Measurements from ENCODE around the gene RUFY2. TPM values are rescaled to one million over a fixed set of nuclear protein-coding genes. Genes with fewer than 3 reads are reported as not detected.

The RUFY2 gene, protein sequence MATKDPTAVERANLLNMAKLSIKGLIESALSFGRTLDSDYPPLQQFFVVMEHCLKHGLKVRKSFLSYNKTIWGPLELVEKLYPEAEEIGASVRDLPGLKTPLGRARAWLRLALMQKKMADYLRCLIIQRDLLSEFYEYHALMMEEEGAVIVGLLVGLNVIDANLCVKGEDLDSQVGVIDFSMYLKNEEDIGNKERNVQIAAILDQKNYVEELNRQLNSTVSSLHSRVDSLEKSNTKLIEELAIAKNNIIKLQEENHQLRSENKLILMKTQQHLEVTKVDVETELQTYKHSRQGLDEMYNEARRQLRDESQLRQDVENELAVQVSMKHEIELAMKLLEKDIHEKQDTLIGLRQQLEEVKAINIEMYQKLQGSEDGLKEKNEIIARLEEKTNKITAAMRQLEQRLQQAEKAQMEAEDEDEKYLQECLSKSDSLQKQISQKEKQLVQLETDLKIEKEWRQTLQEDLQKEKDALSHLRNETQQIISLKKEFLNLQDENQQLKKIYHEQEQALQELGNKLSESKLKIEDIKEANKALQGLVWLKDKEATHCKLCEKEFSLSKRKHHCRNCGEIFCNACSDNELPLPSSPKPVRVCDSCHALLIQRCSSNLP
- total RNA-seq = 26.1 TPM

- DNase-seq = peak; percentile 91
Observed at GRCh38 chr10:68406815-68407548, at the start of gene RUFY2. Gene RUFY2 (minus strand): TSS chr10:68407277. CDS start chr10:68407189, 88 bp downstream.

- peak; percentile 60 for DNase-seq
Observed at GRCh38 chr10:68449698-68450097, 42.6 kb upstream of the RUFY2 start.

- DNase-seq = no peak
Observed at GRCh38 chr10:68446179-68446578, 39.1 kb upstream of the RUFY2 start.

DNA sequence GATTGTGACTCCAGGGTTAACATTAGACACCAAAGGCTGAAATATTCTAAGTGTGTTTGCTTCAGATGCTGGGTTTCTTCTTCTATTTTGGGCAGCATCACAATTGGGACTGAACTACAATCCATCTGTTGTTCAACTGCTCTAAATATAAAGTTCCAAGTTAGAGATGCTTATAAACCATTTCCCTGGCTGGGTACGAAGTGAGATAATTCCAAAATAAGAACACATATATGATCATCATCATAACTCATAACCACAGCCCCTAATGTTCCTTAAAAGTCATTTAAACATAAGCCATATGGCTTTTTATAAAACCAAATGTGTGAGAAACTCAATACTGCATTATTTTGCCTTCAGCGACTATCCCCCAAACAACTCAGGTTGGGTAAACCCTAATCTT, 35.9 kb upstream of the RUFY2 start:
- no peak for DNase-seq

DNA sequence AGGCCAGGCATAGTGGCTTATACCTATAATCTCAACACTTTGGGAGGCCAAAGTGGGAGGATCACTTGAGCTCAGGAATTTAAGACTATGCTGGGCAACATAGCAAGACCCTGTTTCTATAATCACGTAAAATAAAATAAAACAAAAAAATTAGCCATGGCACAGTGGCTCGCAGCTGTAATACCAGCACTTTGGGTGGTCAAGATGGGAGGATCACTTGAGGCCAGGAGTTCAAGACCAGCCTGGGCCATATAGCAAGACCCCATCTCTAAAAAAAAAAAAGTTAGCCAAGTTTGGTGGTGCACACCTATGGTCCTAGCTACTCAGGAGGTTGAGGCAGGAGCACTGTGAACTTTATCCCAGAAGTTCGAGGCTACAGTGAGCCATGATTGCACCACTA, 33.8 kb upstream of the RUFY2 start:
- DNase-seq = no peak

GRCh38 chr10:68435803-68436202, 28.7 kb upstream of the RUFY2 start:
- no peak for DNase-seq

DNA sequence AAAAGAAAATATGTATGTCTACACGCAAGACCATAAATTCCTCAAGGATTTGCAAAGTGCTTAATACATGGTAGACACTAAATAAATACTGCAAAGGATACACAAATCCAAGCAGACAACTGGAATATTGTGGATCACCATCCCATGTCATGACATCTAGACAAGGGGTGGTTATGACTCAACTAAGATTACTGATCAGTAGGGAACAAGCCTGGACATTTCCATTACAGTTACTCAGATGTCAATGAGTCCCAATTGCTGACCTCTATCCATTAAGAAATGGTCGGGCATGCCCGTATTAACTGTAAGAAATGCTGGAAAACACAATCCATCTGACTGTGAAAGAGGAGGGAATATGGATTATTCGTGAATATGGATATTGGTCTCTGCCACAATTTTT, 27.6 kb upstream of the RUFY2 start:
- no peak for DNase-seq

- DNase-seq = no peak
Observed at GRCh38 chr10:68428396-68429104, 21.5 kb upstream of the RUFY2 start.

GRCh38 chr10:68424454-68425014, 17.5 kb upstream of the RUFY2 start:
- no peak for DNase-seq

DNA sequence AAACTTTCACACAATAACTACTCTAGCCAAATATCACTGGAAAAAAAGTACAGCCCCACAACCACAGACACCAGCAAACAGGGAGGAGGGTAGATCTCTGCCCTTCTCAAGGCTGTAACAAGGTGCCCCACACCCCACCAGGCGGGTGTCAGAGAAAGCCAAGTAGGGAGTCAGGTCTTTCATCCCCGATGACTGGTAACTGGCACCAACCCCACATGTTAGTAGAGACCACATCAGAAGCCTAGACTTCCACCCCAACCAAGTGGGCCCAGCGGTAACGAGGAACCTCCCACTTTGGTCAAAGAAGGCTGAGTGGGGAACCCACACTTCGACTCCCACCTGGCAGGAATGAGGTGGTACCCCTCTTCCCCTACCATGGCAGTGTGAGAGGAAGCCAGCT, 16.4 kb upstream of the RUFY2 start:
- no peak for DNase-seq

DNA sequence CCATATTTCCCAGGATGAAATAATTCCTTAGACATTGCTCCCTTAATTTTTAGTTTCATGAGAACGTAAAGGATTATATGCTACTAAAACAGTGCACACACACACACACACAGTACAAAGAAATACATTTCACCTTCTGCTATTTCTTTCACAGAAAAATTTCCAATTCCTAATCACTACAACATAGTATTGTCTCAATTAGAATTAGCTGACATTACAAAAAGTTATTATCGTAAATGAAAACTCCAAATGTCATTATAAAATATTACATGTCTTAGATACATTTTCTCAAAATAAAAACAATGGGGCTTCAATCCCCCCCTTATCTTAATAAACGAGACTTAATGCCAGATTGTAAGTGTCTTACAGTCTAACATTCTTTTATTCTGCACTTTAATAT, 12.3 kb upstream of the RUFY2 start:
- no peak for DNase-seq

DNA sequence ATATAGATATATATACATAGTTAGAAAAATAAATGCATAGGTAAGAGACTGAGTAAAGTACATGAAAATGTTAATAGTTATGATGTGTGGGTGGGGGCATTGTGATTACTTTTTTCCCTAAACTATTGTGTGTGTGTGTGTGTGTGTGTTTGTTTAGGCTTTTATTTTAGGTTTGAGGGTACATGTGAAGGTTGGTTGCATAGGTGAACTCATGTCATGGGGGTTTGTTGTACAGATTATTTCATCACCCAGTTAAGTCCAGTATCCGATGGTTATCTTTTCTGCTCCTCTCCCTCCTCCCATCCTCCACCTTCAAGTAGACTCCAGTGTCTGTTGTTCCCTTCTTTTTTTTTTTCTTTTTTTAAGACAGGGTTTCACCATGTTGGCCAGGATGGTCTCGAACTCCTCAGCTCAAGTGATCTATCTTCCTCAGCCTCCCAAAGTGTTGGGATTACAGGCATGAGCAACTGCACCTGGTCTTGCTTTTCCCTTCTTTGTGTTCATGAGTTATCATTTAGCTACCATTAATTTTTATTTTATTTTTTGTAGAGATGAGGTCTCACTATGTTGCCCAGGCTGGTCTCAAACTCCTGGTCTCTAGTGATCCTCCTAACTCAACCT, 1.9 kb upstream of the RUFY2 start:
- no peak for DNase-seq

GRCh38 chr10:68406111-68406814, 814 bp downstream of the RUFY2 start:
- DNase-seq = peak; percentile 85

GRCh38 chr10:68403701-68404100, 3.4 kb downstream of the RUFY2 start:
- peak; percentile 21 for DNase-seq

- no peak for DNase-seq
Observed at GRCh38 chr10:68402276-68402675, 4.8 kb downstream of the RUFY2 start.

DNA sequence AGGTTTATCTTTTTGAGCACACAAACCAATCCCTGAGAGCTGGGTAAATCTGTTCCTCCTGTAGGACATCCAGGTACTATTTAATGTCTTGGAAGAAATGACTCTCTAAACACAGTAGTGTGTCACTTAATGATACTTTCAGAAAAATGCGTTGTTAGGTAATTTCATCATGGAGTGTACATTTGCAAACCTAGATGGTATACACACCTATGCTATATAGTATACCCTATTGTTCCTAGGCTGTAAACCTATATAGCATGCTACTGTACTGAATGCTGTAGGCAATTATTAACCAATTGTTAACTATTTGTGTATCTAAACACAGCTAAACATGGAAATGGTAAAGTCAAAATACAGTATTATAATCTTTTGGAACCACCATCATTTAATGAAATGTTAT, 10.1 kb downstream of the RUFY2 start:
- DNase-seq = no peak

DNA sequence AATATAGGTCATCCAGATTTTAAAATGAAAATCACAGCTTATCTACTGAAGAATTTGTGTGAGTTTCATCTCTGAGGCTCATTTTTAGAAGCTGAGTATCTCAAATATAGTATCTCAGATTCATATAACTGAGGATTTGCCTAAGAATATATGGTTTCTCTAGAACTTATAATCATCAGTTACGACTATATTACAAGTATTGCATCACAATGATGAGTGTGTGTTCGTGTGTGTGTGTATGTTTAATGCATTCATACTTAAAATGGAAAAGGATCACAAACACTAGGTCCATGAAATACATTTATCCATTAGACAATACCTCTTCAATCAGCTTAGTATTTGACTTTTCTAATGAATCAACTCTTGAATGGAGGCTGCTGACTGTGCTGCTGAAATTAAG, 21.3 kb downstream of the RUFY2 start:
- no peak for DNase-seq

DNA sequence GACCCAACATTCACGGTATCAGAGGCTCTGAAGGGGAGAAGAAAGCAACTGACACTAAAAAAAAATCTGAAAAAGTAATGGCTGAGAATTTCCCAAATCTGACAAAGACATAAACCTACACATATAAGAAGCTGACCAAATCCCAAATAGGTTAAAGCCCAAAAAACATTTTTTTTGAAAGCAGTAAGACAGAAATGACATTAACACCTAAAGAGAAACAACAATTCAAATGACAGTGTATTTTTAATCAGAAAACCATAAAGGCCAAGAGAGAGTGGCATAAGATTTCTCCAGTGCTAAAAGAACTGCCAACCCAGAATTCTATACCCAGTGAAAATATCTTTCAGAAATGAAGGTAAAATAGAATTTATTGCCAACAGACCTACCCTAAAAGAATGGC, 35.5 kb downstream of the RUFY2 start:
- DNase-seq = no peak

DNA sequence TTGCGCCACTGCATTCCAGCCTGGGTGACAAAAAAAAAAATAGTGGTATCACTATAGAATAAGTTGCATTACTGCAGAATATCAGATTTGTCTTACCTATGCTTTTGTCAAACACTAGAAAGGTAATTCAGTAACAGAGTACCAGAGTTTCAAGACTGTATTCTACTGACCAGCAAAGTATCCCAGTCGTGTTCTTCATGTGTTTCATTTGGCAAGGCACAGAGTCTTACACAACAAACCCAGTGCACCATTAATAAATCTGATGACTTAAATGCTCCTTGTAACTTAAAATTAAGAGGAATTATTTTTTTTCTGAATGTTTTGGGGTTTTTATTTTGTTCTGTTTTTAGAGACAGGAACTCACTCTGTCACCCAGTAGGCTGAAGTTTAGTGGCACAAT, 40.0 kb downstream of the RUFY2 start:
- no peak for DNase-seq

DNA sequence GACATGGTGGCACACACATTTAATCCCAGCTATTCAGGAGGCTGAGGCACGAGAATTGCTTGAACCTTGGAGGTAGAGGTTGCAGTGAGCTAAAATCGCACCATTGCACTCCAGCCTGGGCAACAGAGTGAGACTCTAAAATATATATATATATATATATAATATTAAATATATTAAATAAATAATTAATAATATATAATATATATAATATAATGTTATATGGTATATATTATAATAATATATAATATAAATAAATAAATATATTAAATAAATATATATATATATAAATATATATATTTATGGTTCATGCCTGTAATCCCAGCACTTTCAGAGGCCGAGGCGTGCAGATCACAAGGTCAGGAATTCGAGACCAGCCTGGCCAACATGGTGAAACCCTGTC, 40.5 kb downstream of the RUFY2 start:
- no peak for DNase-seq

- no peak for DNase-seq
Observed at GRCh38 chr10:68365611-68366010, 41.5 kb downstream of the RUFY2 start.
